RWPE1 (cell line): ENCODE data around the gene GLIS1.

ENCODE experiments used
- CTCF ChIA-PET: fragments of 350-600 bp; sonication (Branson Sonifier 250); formaldehyde crosslinking; extraction: SDS; loops from one replicate; lab custom pipeline; 2021; lab: Yijun Ruan, JAX
- POLR2A ChIA-PET: fragments of 400-600 bp; formaldehyde crosslinking; extraction: SDS; loops from one replicate; lab custom pipeline; 2020; ENCODE audit warnings: antibody characterized with exemption; ENCODE audit not compliant: low non-redundant PET; lab: Yijun Ruan, JAX
- DNase-seq: peaks from one replicate; pipeline ENCODE4 v3.0.0; 2012; ENCODE audit warnings: low spot score
- H3K27ac ChIP-seq: fragments of 450-650 bp; 2 replicates; pipeline ENCODE4 v1.5.1; 2017
- CTCF ChIP-seq: fragments of 450-650 bp; conservative IDR thresholded peaks from 2 replicates; pipeline ENCODE4 v1.5.1; 2017; ENCODE audit warnings: low read depth, mild to moderate bottlenecking

Gene GLIS1

GRCh38 chr1:53532912-53533311 lies 206.1 kb downstream of the GLIS1 start:
- DNase-seq: no peak
- ChIA-PET POLR2A (no interaction called here), CTCF (no interaction called here)
- TF ChIP-seq CTCF: no peak
- H3K27ac ChIP-seq: no peak overlapping the region

- ChIA-PET POLR2A (no interaction called here), CTCF (no interaction called here)
- DNase-seq: no peak
- no peak overlapping the region for H3K27ac ChIP-seq
- TF ChIP-seq CTCF: no peak
Measured at GRCh38 chr1:53532377-53532776, 206.6 kb downstream of the GLIS1 start.

- no peak for TF ChIP-seq CTCF
- no peak for DNase-seq
- CTCF ChIA-PET: no interaction called here
- no peak overlapping the region for H3K27ac ChIP-seq
- POLR2A ChIA-PET: no interaction called here
Measured at GRCh38 chr1:53530550-53530949, 208.4 kb downstream of the GLIS1 start.

- no peak overlapping the region for H3K27ac ChIP-seq
- TF ChIP-seq CTCF: no peak
- DNase-seq: no peak
- ChIA-PET CTCF (no interaction called here), POLR2A (no interaction called here)
Measured at GRCh38 chr1:53529555-53529954, 209.4 kb downstream of the GLIS1 start.

- no peak for TF ChIP-seq CTCF
- ChIA-PET CTCF (no interaction called here), POLR2A (no interaction called here)
- H3K27ac ChIP-seq: no peak overlapping the region
- no peak for DNase-seq
Measured at GRCh38 chr1:53527368-53527767, 211.6 kb downstream of the GLIS1 start.

GRCh38 chr1:53526451-53527101 lies 212.4 kb downstream of the GLIS1 start:
- POLR2A ChIA-PET: no interaction called here
- CTCF ChIA-PET: no interaction called here
- H3K27ac ChIP-seq: no peak overlapping the region
- DNase-seq: no peak
- no peak for TF ChIP-seq CTCF
